PC-3 (cell line): Measurements from ENCODE around the gene POLDIP2. TPM values are rescaled to one million over a fixed set of nuclear protein-coding genes. Genes with fewer than 3 reads are reported as not detected.

Experiments
- ATAC-seq: fragments of 200-7000 bp; cut with Tn5 transposase; 2 replicates; pipeline ENCODE4 v1.9.1; 2020; ENCODE audit warnings: mild to moderate bottlenecking, moderate library complexity
- BruUV-seq: library from RNA; stranded (reverse); fragments of 400-500 nt; replicated peaks from 2 replicates; lab custom pipeline; 2021; lab: Mats Ljungman, UMichigan
- CTCF ChIA-PET: fragments of 300-600 bp; sonication (Branson Sonifier 250); formaldehyde crosslinking; loops from one replicate; lab custom pipeline; 2022; ENCODE audit warnings: antibody characterized with exemption; lab: Charles Lee
- POLR2A ChIA-PET: fragments of 300-600 bp; sonication (Branson Sonifier 250); formaldehyde crosslinking; loops from one replicate; lab custom pipeline; 2022; ENCODE audit warnings: antibody characterized with exemption; ENCODE audit not compliant: unreplicated experiment; lab: Charles Lee
- DNase-seq: peaks from one replicate; pipeline ENCODE4 v3.0.0-alpha.2; 2015
- H2AFZ ChIP-seq: fragments of 300-600 bp; sonication (generic); 2 replicates; pipeline ENCODE4 v1.6.0; 2016; ENCODE audit warnings: antibody characterized with exemption, low read length
- H3F3A ChIP-seq: fragments of 300-600 bp; sonication (generic); one replicate; pipeline ENCODE4 v1.6.0; 2017; ENCODE audit warnings: antibody characterized with exemption, low read length, control low read depth, mild to moderate bottlenecking; ENCODE audit not compliant: unreplicated experiment
- H3K27ac ChIP-seq: fragments of 300-600 bp; sonication (generic); 2 replicates; pipeline ENCODE4 v1.5.1; 2016; ENCODE audit warnings: mild to moderate bottlenecking, low read length
- H3K27me3 ChIP-seq: fragments of 300-600 bp; sonication (generic); 2 replicates; pipeline ENCODE4 v1.6.1; 2016; ENCODE audit warnings: low read length, mixed read lengths
- H3K36me3 ChIP-seq: fragments of 300-600 bp; sonication (generic); 2 replicates; pipeline ENCODE4 v1.6.1; 2016; ENCODE audit warnings: low read depth, mixed run types, low read length, mixed read lengths
- H3K4me1 ChIP-seq: fragments of 300-600 bp; sonication (generic); 2 replicates; pipeline ENCODE4 v1.5.1; 2016; ENCODE audit warnings: low read length; ENCODE audit not compliant: insufficient read depth
- H3K4me2 ChIP-seq: fragments of 300-600 bp; sonication (generic); 2 replicates; pipeline ENCODE4 v1.6.0; 2016; ENCODE audit warnings: low read length
- H3K4me3 ChIP-seq: fragments of 300-600 bp; sonication (generic); 2 replicates; pipeline ENCODE4 v1.5.1; 2016; ENCODE audit warnings: mild to moderate bottlenecking, low read length, mixed read lengths
- H3K79me2 ChIP-seq: fragments of 300-600 bp; sonication (generic); 2 replicates; pipeline ENCODE4 v1.6.1; 2017; ENCODE audit warnings: low read length, mixed read lengths
- H3K9ac ChIP-seq: fragments of 300-600 bp; sonication (generic); 2 replicates; pipeline ENCODE4 v1.6.0; 2016; ENCODE audit warnings: mild to moderate bottlenecking, low read length
- H3K9me2 ChIP-seq: fragments of 300-600 bp; sonication (generic); replicated peaks from 2 replicates; pipeline ENCODE4 v1.6.1; 2016; ENCODE audit warnings: mixed run types, low read length, mixed read lengths
- H3K9me3 ChIP-seq: fragments of 300-600 bp; sonication (generic); 2 replicates; pipeline ENCODE4 v1.6.1; 2016; ENCODE audit warnings: low read length, mixed read lengths
- H4K20me1 ChIP-seq: fragments of 300-600 bp; sonication (generic); 2 replicates; pipeline ENCODE4 v1.6.1; 2016; ENCODE audit warnings: low read length, mixed read lengths
- EZH2 ChIP-seq: fragments of 300-600 bp; sonication (generic); IDR thresholded peaks from one replicate; pipeline ENCODE4 v1.6.1; 2017; ENCODE audit warnings: antibody characterized with exemption, mild to moderate bottlenecking, low read length; ENCODE audit not compliant: unreplicated experiment
- EZH2phosphoT487 ChIP-seq: fragments of 300-600 bp; sonication (generic); IDR thresholded peaks from 2 replicates; pipeline ENCODE4 v1.6.1; 2018; ENCODE audit warnings: mild to moderate bottlenecking, antibody characterized with exemption, low read length, borderline replicate concordance
- intact Hi-C: fragments of 100-400 bp; cut with micrococcal nuclease; formaldehyde crosslinking; loops from 2 replicates; pipeline ENCODE4 v1.9.0; 2023
- total RNA-seq: library from RNA; depleted of rRNA; stranded (reverse); fragments of >200 nt; gene quantifications from 2 replicates; pipeline ENCODE4 v1.2.3, GENCODE V29; 2014
- TF ChIP-seq, protein P1 (sequence below): fragments of 300-600 bp; sonication (generic); conservative IDR thresholded peaks from 2 replicates; pipeline ENCODE4 v1.5.1; 2017; ENCODE audit warnings: antibody characterized with exemption, low read depth, mild to moderate bottlenecking, low read length

Gene POLDIP2
- total RNA-seq, 1 experiment from 2014 or later, result 137 TPM

DNA sequence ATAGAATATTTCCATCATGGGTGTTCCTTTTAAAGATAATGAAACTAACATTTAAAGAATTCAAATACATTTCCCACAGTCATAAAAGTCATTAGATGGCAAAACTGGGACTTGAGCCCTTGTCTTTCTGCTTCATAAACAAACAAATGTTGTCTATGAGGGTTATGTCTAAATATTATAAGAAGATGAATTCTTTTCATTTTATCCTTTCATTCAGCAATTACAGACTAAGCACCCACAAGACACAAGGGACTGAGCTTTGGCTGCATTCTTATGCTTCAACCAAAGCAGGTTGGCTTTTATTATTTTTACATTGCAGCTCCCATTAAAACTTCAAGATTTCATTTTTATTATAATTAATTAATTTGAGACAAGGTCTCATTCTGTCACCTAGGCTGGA lies 29.1 kb upstream of the POLDIP2 start:
- Histone ChIP-seq H3K27ac (no peak overlapping the region), H3K9me3 (no peaks in the 10 kb centered on the region), H3K4me3 (no peak overlapping the region), H3K4me2 (no peak overlapping the region), H3K27me3 (no peaks in the 10 kb centered on the region), H3K79me2 (peaks cover 7% of the 10 kb centered on the region; the same call in 1 of the 2 replicates), H3K9me2 (no peaks in the 10 kb centered on the region), H3F3A (no peaks in the 10 kb centered on the region), H3K9ac (no peak overlapping the region), H2AFZ (no peak overlapping the region), H3K4me1 (peaks cover 9% of the 10 kb centered on the region; the same call in 1 of the 2 replicates), H4K20me1 (no peaks in the 10 kb centered on the region), H3K36me3 (no peaks in the 10 kb centered on the region; the same call in none of the 2 replicates)
- intact Hi-C loops, result no loop called here
- TF ChIP-seq EZH2phosphoT487 (no peak), EZH2 (no peak)
- TF ChIP-seq, protein P1, sequence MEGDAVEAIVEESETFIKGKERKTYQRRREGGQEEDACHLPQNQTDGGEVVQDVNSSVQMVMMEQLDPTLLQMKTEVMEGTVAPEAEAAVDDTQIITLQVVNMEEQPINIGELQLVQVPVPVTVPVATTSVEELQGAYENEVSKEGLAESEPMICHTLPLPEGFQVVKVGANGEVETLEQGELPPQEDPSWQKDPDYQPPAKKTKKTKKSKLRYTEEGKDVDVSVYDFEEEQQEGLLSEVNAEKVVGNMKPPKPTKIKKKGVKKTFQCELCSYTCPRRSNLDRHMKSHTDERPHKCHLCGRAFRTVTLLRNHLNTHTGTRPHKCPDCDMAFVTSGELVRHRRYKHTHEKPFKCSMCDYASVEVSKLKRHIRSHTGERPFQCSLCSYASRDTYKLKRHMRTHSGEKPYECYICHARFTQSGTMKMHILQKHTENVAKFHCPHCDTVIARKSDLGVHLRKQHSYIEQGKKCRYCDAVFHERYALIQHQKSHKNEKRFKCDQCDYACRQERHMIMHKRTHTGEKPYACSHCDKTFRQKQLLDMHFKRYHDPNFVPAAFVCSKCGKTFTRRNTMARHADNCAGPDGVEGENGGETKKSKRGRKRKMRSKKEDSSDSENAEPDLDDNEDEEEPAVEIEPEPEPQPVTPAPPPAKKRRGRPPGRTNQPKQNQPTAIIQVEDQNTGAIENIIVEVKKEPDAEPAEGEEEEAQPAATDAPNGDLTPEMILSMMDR, result no peak
- BruUV-seq, result no TSS peak
- ChIA-PET CTCF (no interaction called here), POLR2A (no interaction called here)
- ATAC-seq (no peak), DNase-seq (no peak)

DNA sequence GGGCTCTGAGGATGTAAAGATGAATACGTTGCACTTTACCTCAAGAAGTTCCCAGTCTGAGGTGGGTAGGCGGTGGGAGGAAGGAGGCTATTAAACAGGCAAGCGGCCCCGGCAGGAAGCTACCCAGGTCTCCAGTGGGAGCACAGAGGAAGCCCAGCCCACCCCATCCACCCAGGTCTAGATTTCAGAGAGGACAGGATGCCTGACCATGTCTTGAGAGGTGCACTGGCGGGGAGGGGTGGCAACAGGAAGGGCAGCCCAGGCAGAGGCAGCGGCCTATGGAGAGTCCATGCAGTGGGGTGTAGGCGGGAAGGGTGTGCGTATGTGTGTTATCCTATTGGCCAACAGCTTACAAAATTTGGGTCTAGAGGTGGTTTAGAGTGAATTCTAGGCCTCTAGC lies 28.1 kb upstream of the POLDIP2 start:
- Histone ChIP-seq H3K4me1 (peaks cover 13% of the 10 kb centered on the region), H3K4me3 (peak overlapping the region; percentile 81), H3K9me3 (no peaks in the 10 kb centered on the region), H2AFZ (peak overlapping the region; percentile 90; the same call in 1 of the 2 replicates), H4K20me1 (no peaks in the 10 kb centered on the region), H3K27ac (no peak overlapping the region), H3K9me2 (no peaks in the 10 kb centered on the region), H3K4me2 (peak overlapping the region; percentile 98), H3F3A (no peaks in the 10 kb centered on the region), H3K79me2 (peaks cover 7% of the 10 kb centered on the region; the same call in 1 of the 2 replicates), H3K27me3 (no peaks in the 10 kb centered on the region), H3K9ac (peak overlapping the region; percentile 61), H3K36me3 (no peaks in the 10 kb centered on the region; the same call in none of the 2 replicates)
- BruUV-seq, result no TSS peak
- TF ChIP-seq, protein P1, result no peak
- no peak for TF ChIP-seq EZH2phosphoT487
- TF ChIP-seq EZH2, result no peak
- DNase-seq (no peak), ATAC-seq (peak; percentile 18; the same call in 1 of the 2 replicates)
- intact Hi-C loops, result no loop called here
- ChIA-PET POLR2A (interaction anchor here (0.6 to 1.3 kb wide), 2 partner anchors 10 to 28 kb away, joined by 3 to 8 read pairs; partner anchors contain the start of gene POLDIP2), CTCF (no interaction called here)

DNA sequence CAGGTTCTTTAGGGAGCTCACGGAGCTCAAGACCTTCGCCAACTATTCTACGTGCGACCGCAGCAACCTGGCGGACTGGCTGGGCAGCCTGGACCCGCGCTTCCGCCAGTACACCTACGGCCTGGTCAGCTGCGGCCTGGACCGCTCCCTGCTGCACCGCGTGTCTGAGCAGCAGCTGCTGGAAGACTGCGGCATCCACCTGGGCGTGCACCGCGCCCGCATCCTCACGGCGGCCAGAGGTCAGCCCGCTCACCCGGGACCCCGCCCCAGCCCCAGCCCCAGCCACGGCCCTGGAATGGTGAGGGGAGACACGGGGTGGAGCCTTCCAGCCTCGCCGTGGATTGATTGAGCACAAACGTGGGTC lies 27.7 kb upstream of the POLDIP2 start:
- DNase-seq (peak; percentile 34), ATAC-seq (peak; percentile 61)
- H3F3A ChIP-seq, result no peaks in the 10 kb centered on the region
- H4K20me1 ChIP-seq, result no peaks in the 10 kb centered on the region
- peak overlapping the region; percentile 90 for H2AFZ ChIP-seq
- no peaks in the 10 kb centered on the region for H3K27me3 ChIP-seq
- peak overlapping the region; percentile 35 for H3K27ac ChIP-seq
- intact Hi-C loops, result no loop called here
- no peak for TF ChIP-seq EZH2phosphoT487
- TF ChIP-seq, protein P1, result no peak
- no peak for TF ChIP-seq EZH2
- BruUV-seq, result no TSS peak
- H3K4me3 ChIP-seq, result peak overlapping the region; percentile 81
- peaks cover 7% of the 10 kb centered on the region; the same call in 1 of the 2 replicates for H3K79me2 ChIP-seq
- H3K9me3 ChIP-seq, result no peaks in the 10 kb centered on the region
- ChIA-PET POLR2A (interaction anchor here (0.6 to 1.3 kb wide), 3 partner anchors 10 to 50 kb away, joined by 3 to 8 read pairs (median 3); partner anchors contain the start of genes IFT20, POLDIP2 and TNFAIP1), CTCF (no interaction called here)
- H3K9me2 ChIP-seq, result no peaks in the 10 kb centered on the region
- H3K36me3 ChIP-seq, result no peaks in the 10 kb centered on the region; the same call in 1 of the 2 replicates
- H3K4me2 ChIP-seq, result peak overlapping the region; percentile 98
- H3K4me1 ChIP-seq, result peaks cover 16% of the 10 kb centered on the region
- peak overlapping the region; percentile 61 for H3K9ac ChIP-seq
